ENCODE measurements around the gene REN.

REN gene

GRCh38 chr1:204139088-204139487 is 27.0 kb downstream of the REN start:
- no peak overlapping the region for H3K23ac ChIP-seq (ENCODE audit: low read length in 2 of 2)
- no peaks in the 10 kb centered on the region for H3K9me3 ChIP-seq (ENCODE audit: control insufficient read depth, low read length)
- H3K9ac ChIP-seq (ENCODE audit: low read length), result no peak overlapping the region
- DNase-seq, result no peak
- peaks cover under 1% of the 10 kb centered on the region for H3K4me1 ChIP-seq (ENCODE audit: control insufficient read depth, insufficient read depth, low read depth, low read length)
- peaks cover 0 to 20% of the 10 kb centered on the region in 2 experiments for H3K36me3 ChIP-seq (ENCODE audit: control insufficient read depth in 1 of 2, insufficient read depth in 2 of 2, low read depth in 1 of 2, low read length in 2 of 2)
- WGBS, result 88% methylated on average over 2 of the region's 2 CpGs
- H2BK12ac ChIP-seq (ENCODE audit: low read length in 2 of 2), result no peak overlapping the region
- H4K91ac ChIP-seq (ENCODE audit: low read length), result no peak overlapping the region
- no peak overlapping the region for H2AFZ ChIP-seq (ENCODE audit: low read depth, low read length)
- no peak overlapping the region for H3K27ac ChIP-seq (ENCODE audit: low read length, poor library complexity, severe bottlenecking)
- H2BK15ac ChIP-seq (ENCODE audit: low read depth, poor library complexity, severe bottlenecking), result no peak overlapping the region
- H3K18ac ChIP-seq (ENCODE audit: low read depth in 1 of 2, low read length in 2 of 2), result no peak overlapping the region
- H2BK120ac ChIP-seq (ENCODE audit: low read depth, low read length), result no peak overlapping the region
- H4K8ac ChIP-seq (ENCODE audit: low read length), result no peak overlapping the region
- H3K27me3 ChIP-seq (ENCODE audit: control insufficient read depth in 1 of 2, insufficient read depth in 1 of 2, low read length in 2 of 2), result peaks cover 3 to 17% of the 10 kb centered on the region in 2 experiments
- no peak overlapping the region for H2AK5ac ChIP-seq (ENCODE audit: low read length, severe bottlenecking)
- H3K79me1 ChIP-seq (replicated peaks; ENCODE audit: low read length, poor library complexity, severe bottlenecking), result no peaks in the 10 kb centered on the region
- H2BK5ac ChIP-seq (ENCODE audit: low read depth, low read length, poor library complexity, severe bottlenecking), result no peak overlapping the region
- no peak overlapping the region for H3K4me2 ChIP-seq (ENCODE audit: low read length, poor library complexity, severe bottlenecking)
- no peak overlapping the region for H3K14ac ChIP-seq (ENCODE audit: low read length in 2 of 2)
- H3K4ac ChIP-seq (ENCODE audit: low read depth in 1 of 2, low read length in 2 of 2), result no peak overlapping the region
- no peak overlapping the region for H3K4me3 ChIP-seq (ENCODE audit: insufficient read depth in 1 of 2, low read depth in 1 of 2, low read length in 2 of 2)

DNA sequence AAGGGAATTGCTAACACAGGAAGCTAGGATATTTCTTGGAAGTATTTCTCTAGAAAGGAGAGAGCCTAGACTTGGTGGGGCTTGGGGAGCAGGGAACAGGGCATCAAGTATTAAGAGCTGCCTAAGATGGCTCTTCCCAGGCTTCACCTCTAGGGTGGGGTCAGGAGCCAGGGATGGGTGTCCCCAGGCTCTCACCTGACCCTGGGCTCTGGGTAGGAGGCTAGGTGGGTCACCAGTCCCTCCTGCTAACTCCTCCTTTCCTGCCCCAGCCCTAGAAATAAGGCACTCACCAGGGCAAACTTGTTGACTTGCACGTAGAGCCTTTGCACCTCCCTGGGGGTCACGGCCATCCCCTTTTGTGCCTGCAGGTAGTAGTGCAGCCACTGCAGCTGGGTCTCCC is 29.3 kb downstream of the REN start:
- WGBS, result 64% methylated on average over 2 of the region's 2 CpGs

GRCh38 chr1:204134103-204134502 is 32.0 kb downstream of the REN start:
- H2BK120ac ChIP-seq (ENCODE audit: low read depth, low read length), result no peak overlapping the region
- H2BK12ac ChIP-seq (ENCODE audit: low read length in 2 of 2), result no peak overlapping the region
- WGBS, result 81% methylated on average over 10 of the region's 11 CpGs
- no peak overlapping the region for H3K4ac ChIP-seq (ENCODE audit: low read depth in 1 of 2, low read length in 2 of 2)
- no peak overlapping the region for H4K8ac ChIP-seq (ENCODE audit: low read length)
- no peaks in the 10 kb centered on the region for H3K79me1 ChIP-seq (replicated peaks; ENCODE audit: low read length, poor library complexity, severe bottlenecking)
- H3K23ac ChIP-seq (ENCODE audit: low read length in 2 of 2), result no peak overlapping the region
- no peak overlapping the region for H2AK5ac ChIP-seq (ENCODE audit: low read length, severe bottlenecking)
- H3K4me2 ChIP-seq (ENCODE audit: low read length, poor library complexity, severe bottlenecking), result no peak overlapping the region
- no peak overlapping the region for H3K27ac ChIP-seq (ENCODE audit: low read length, poor library complexity, severe bottlenecking)
- H2BK5ac ChIP-seq (ENCODE audit: low read depth, low read length, poor library complexity, severe bottlenecking), result no peak overlapping the region
- H3K4me1 ChIP-seq (ENCODE audit: control insufficient read depth, insufficient read depth, low read depth, low read length), result peaks cover 24% of the 10 kb centered on the region
- H3K36me3 ChIP-seq (ENCODE audit: control insufficient read depth in 1 of 2, insufficient read depth in 2 of 2, low read depth in 1 of 2, low read length in 2 of 2), result peaks cover 0 to 23% of the 10 kb centered on the region in 2 experiments
- no peak overlapping the region for H3K18ac ChIP-seq (ENCODE audit: low read depth in 1 of 2, low read length in 2 of 2)
- no peak overlapping the region for H3K4me3 ChIP-seq (ENCODE audit: insufficient read depth in 1 of 2, low read depth in 1 of 2, low read length in 2 of 2)
- H3K27me3 ChIP-seq (ENCODE audit: control insufficient read depth in 1 of 2, insufficient read depth in 1 of 2, low read length in 2 of 2), result peaks cover 0 to 8% of the 10 kb centered on the region in 2 experiments
- H3K9me3 ChIP-seq (ENCODE audit: control insufficient read depth, low read length), result no peaks in the 10 kb centered on the region
- DNase-seq, result no peak
- no peak overlapping the region for H4K91ac ChIP-seq (ENCODE audit: low read length)
- no peak overlapping the region for H3K9ac ChIP-seq (ENCODE audit: low read length)
- no peak overlapping the region for H2BK15ac ChIP-seq (ENCODE audit: low read depth, poor library complexity, severe bottlenecking)
- H3K14ac ChIP-seq (ENCODE audit: low read length in 2 of 2), result no peak overlapping the region
- no peak overlapping the region for H2AFZ ChIP-seq (ENCODE audit: low read depth, low read length)

More for the DNA sequence above, 29.3 kb downstream of the REN start:
- Histone ChIP-seq H4K91ac (ENCODE audit: low read length) (no peak overlapping the region), H4K8ac (ENCODE audit: low read length) (no peak overlapping the region), H2BK5ac (ENCODE audit: low read depth, low read length, poor library complexity, severe bottlenecking) (no peak overlapping the region), H3K4me1 (ENCODE audit: control insufficient read depth, insufficient read depth, low read depth, low read length) (peaks cover 2% of the 10 kb centered on the region), H3K36me3 (ENCODE audit: control insufficient read depth in 1 of 2, insufficient read depth in 2 of 2, low read depth in 1 of 2, low read length in 2 of 2) (peaks cover 0 to 24% of the 10 kb centered on the region in 2 experiments), H3K14ac (ENCODE audit: low read length in 2 of 2) (no peak overlapping the region), H2BK120ac (ENCODE audit: low read depth, low read length) (no peak overlapping the region), H3K9ac (ENCODE audit: low read length) (no peak overlapping the region), H2AFZ (ENCODE audit: low read depth, low read length) (no peak overlapping the region), H3K23ac (ENCODE audit: low read length in 2 of 2) (no peak overlapping the region), H3K4me3 (ENCODE audit: insufficient read depth in 1 of 2, low read depth in 1 of 2, low read length in 2 of 2) (no peak overlapping the region), H2AK5ac (ENCODE audit: low read length, severe bottlenecking) (no peak overlapping the region), H3K4me2 (ENCODE audit: low read length, poor library complexity, severe bottlenecking) (no peak overlapping the region), H2BK15ac (ENCODE audit: low read depth, poor library complexity, severe bottlenecking) (no peak overlapping the region), H3K4ac (ENCODE audit: low read depth in 1 of 2, low read length in 2 of 2) (no peak overlapping the region), H3K18ac (ENCODE audit: low read depth in 1 of 2, low read length in 2 of 2) (no peak overlapping the region), H3K27ac (ENCODE audit: low read length, poor library complexity, severe bottlenecking) (no peak overlapping the region), H3K27me3 (ENCODE audit: control insufficient read depth in 1 of 2, insufficient read depth in 1 of 2, low read length in 2 of 2) (peaks cover 3 to 8% of the 10 kb centered on the region in 2 experiments), H2BK12ac (ENCODE audit: low read length in 2 of 2) (no peak overlapping the region), H3K79me1 (replicated peaks; ENCODE audit: low read length, poor library complexity, severe bottlenecking) (no peaks in the 10 kb centered on the region), H3K9me3 (ENCODE audit: control insufficient read depth, low read length) (no peaks in the 10 kb centered on the region)
- no peak for DNase-seq

- Histone ChIP-seq H2BK12ac (ENCODE audit: low read length in 2 of 2) (no peak overlapping the region), H3K27me3 (ENCODE audit: control insufficient read depth in 1 of 2, insufficient read depth in 1 of 2, low read length in 2 of 2) (peaks cover 0 to 4% of the 10 kb centered on the region in 2 experiments), H3K4me3 (ENCODE audit: insufficient read depth in 1 of 2, low read depth in 1 of 2, low read length in 2 of 2) (no peak overlapping the region), H2BK15ac (ENCODE audit: low read depth, poor library complexity, severe bottlenecking) (no peak overlapping the region), H2AFZ (ENCODE audit: low read depth, low read length) (no peak overlapping the region), H3K4me2 (ENCODE audit: low read length, poor library complexity, severe bottlenecking) (no peak overlapping the region), H3K9me3 (ENCODE audit: control insufficient read depth, low read length) (no peaks in the 10 kb centered on the region), H4K8ac (ENCODE audit: low read length) (no peak overlapping the region), H3K18ac (ENCODE audit: low read depth in 1 of 2, low read length in 2 of 2) (no peak overlapping the region), H3K9ac (ENCODE audit: low read length) (no peak overlapping the region), H3K27ac (ENCODE audit: low read length, poor library complexity, severe bottlenecking) (no peak overlapping the region), H3K4me1 (ENCODE audit: control insufficient read depth, insufficient read depth, low read depth, low read length) (peaks cover 29% of the 10 kb centered on the region), H3K23ac (ENCODE audit: low read length in 2 of 2) (no peak overlapping the region), H2BK120ac (ENCODE audit: low read depth, low read length) (no peak overlapping the region), H3K36me3 (ENCODE audit: control insufficient read depth in 1 of 2, insufficient read depth in 2 of 2, low read depth in 1 of 2, low read length in 2 of 2) (peaks cover 0 to 17% of the 10 kb centered on the region in 2 experiments), H3K14ac (ENCODE audit: low read length in 2 of 2) (no peak overlapping the region), H4K91ac (ENCODE audit: low read length) (no peak overlapping the region), H3K4ac (ENCODE audit: low read depth in 1 of 2, low read length in 2 of 2) (no peak overlapping the region), H3K79me1 (replicated peaks; ENCODE audit: low read length, poor library complexity, severe bottlenecking) (no peaks in the 10 kb centered on the region), H2AK5ac (ENCODE audit: low read length, severe bottlenecking) (no peak overlapping the region), H2BK5ac (ENCODE audit: low read depth, low read length, poor library complexity, severe bottlenecking) (no peak overlapping the region)
- DNase-seq, result no peak
- WGBS, result 80% methylated on average over 2 of the region's 6 CpGs
Observed at GRCh38 chr1:204132718-204133117, 33.4 kb downstream of the REN start.
